NCI-H748 (cell line): ENCODE results near the gene DDX28.
"Not testable (repeated sequence)": the region's sequence is repeated elsewhere in the genome, so short reads cannot be mapped to it uniquely, and the experiment has no call there.

Experiments
- DNase-seq: peaks from one replicate; lab custom pipeline; 2025; ENCODE audit not compliant: unreplicated experiment; lab: John Stamatoyannopoulos, UW

DDX28 gene

DNA sequence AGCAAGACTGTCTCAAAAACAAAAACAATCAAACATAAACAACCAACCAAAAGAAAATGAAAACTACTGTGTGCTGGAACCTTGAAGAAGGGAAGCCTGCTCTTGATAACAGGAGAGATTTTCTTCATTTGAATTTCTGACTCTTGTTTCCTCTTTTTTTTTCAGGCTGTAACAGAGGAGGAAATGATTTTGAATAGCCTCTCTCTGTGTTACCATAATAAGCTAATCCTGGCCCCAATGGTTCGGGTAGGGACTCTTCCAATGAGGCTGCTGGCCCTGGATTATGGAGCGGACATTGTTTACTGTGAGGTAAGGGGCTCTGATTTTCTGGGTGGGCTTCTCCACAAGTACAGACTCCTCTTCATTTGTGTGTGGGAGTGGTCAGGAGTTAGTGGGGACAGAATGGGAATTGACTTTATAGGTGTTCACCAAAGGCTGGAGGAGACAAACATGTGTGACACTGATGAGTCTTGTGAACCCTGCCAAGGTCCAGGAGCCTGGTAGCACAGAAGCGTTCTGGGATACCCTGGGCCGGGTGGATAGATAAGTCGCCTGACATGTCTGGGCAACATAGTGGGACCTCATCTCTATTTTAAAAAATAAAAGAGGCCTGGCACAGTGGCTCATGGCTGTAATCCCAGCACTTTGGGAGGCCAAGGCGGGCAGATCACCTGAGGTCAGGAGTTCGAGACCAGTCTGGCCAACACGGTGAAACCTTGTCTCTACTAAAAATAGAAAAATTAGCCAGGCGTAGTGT is 15.0 kb upstream of the DDX28 start:
- no peak for DNase-seq

DNA sequence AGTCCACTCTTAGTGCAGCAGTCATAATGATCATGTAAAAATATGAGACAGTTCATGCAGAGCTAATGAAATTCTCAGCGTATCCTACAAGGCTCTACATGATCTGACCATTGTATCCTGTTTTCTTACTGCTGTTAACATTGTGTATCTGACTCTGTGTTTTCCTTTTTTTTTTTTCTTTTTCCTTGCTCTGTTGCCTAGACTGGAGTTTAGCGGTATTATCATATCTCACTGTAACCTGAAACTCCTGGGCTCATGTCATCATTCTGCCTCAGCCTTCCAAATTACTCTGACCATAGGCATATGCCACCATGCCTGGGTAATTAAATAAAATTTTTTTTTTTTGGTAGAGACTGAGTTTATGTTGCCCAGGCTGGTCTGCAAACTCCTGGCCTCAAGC is 12.2 kb upstream of the DDX28 start:
- DNase-seq = no peak

DNA sequence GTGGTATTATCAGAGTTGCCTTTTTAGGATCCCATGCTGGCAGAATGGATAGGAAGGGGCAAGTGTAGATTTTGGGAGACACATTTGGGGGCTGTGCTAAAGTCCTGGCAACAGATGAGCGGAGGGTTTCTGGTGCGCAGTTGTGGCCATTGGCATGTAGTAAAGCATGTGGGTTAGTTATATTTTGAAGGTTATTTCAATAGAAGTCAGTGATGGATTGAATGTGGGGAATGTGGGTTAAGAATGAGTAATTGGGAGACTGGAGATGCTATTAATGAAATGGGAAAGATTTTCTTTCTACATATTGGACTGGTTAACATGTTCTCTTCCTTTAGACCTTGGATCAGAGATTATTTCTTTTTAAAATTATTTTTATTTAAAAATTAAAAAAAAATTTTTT is 10.1 kb upstream of the DDX28 start:
- DNase-seq = no peak

DNA sequence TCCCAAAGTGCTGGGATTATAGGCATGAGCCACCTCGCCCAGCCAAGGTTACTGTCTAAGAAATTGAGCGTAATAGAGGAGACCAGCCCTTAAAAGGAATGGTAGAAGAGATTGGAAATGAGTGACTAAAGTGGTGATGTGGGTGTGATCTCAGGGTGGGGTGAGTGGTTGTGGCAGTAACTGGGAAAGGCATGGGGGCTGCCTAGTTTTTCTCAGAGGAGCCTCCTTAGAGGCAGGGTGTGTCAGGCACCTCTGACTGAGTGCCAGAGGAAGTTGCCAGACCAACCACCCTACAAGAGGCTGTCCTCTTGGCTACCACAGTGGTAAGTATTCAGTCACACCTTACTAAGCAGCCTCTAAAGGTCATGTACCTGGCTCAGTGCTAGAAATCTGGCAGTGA is 8.9 kb upstream of the DDX28 start:
- no peak for DNase-seq

DNA sequence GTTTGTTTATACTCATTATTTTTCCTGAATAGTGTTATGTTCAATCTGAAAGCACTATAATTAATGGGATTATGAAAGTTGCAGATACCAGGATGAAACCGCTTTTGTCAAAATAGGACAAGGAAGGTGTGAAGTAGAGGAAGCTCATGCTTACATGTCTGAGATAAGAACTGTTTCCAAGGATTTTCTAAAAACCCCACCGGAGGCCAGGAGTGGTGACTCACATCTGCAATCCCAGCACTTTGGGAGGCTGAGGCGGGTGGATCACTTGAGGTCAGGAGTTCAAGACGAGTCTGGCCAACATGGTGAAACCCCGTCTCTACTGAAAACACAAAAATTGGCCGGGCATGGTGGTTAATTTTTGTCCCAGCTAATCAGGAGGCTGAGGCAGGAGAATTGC is 7.1 kb upstream of the DDX28 start:
- not testable (repeated sequence) for DNase-seq

DNA sequence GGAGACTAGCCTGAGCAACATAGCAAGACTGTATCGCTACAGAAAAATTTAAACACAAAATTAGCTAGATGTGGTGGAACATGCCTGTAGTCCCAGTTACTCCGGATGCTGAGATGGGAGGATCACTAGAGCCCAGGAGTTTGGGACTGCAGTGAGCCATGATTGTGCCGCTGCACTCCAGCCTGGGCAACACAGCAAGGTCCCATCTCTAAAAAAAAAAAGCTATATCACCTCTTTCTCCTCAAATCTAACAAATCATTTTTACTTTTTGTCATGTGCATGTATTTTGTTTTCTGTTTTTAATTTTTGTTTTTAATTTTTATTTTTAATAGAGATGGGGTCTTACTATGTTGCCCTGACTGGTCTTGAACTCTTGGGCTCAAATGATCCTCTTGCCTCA is 6.0 kb upstream of the DDX28 start:
- DNase-seq = no peak

- DNase-seq = no peak
These were observed 729 bp downstream of the DDX28 start for GRCh38 chr16:68022278-68022727.

GRCh38 chr16:68021490-68021889 is 1.5 kb downstream of the DDX28 start:
- no peak for DNase-seq

DNA sequence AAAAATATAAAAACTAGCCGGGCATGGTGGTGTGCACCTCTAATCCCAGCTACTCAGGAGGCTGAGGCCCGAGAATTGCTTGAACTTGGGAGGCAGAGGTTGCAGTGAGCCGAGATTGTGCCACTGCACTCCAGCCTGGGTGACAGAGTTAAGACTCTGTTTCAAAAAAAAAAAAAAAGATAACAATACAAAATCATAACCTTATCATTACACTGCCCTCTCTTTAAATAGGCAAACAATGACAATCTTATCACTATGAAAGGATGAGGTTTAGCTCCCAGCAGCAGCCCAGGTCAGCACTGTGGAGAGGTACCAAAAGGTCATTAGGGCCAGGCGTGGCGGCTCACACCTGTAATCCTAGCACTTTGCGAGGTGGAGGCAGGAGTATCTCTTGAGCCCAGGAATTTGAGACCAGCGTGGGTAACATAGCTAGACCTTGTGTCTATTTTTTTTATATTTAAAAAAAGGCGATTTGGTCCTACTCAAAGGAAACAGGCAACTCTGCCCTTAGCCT is 3.8 kb downstream of the DDX28 start:
- no peak for DNase-seq

DNA sequence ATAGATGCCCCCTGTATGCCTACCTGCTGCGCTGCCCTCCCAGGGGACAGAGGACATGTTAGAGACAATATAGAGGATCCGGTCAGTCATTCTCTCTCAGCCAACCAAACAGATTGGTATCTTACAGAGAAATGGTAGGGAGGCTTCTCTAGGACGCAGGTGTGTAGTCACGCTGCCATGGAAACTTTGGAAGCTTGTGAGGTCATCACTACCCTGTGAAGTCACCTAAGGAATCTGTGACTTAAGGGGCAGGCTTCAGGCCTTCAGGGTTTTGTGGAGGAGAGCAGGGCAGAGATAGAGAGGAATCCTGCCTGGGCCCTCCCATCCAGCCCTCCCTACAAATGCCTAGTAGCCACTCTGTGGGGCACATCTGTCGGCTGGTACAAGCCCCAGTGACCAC is 7.4 kb downstream of the DDX28 start, which contains the start of gene DPEP2NB:
DPEP2NB (minus strand) TSS at position 231 of the 400 bp plus-strand sequence; CDS start at position 90, 141 bp downstream.
- no peak for DNase-seq

DNA sequence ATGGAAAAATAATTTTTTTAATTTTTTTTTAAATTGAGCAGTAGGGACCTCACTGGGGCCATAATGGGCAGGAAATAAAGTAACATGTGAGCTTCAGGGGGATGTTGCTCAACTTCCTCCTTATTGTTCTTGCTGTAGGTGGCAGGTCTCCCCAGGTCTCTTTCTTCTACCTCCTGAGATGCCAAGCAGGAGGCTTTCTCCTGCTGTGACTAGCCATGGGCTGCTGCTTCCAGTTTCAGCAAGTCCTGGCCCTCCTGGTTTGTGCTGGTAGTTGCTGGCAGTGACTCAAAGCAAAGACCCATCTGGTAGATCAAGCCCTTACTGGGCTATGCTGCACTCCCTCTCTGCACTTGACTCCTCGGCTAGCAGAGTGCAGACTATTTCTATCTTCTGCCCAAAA is 9.6 kb downstream of the DDX28 start:
- no peak for DNase-seq

DNA sequence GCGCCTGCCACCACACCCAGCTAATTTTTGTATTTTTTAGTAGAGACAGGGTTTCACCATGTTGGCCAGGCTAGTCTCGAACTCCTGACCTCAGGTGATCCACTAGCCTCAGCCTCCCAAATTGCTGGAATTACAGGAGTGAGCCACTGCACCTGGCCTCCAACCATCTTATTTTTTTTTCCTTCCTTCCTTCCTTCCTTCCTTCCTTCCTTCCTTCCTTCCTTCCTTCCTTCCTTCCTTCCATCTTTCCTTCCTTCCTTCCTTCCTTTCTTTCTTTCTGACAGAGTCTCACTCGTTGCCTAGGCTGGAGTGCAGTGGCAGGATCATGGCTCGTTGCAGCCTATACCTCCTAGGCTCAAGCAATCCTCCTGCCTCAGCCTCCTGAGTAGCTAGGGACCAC is 13.2 kb downstream of the DDX28 start:
- not testable (repeated sequence) for DNase-seq

GRCh38 chr16:68009157-68009735 is 13.8 kb downstream of the DDX28 start:
- DNase-seq = no peak

GRCh38 chr16:68005786-68006286 is 17.2 kb downstream of the DDX28 start:
- DNase-seq = no peak

- DNase-seq = no peak
These were observed 17.8 kb downstream of the DDX28 start for GRCh38 chr16:68005211-68005610.

DNA sequence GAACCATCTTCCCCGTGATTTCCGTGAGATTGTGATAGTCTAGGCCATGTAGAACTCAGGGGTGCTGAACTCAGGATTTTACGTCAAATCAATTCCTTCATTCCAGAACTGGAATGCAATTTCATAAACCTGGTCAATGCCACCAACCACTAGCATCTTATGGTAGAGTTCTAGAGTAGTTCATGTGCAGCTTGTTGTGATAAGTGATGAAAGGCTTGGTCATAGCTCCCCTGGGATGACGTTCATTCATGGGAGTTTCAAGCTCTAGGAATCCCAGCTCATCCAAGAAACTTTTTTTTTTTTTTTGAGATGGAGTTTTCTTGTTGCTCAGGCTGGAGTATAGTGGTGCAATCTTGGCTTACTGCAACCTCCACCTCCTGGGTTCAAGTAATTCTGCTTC is 20.0 kb downstream of the DDX28 start:
- DNase-seq = no peak

DNA sequence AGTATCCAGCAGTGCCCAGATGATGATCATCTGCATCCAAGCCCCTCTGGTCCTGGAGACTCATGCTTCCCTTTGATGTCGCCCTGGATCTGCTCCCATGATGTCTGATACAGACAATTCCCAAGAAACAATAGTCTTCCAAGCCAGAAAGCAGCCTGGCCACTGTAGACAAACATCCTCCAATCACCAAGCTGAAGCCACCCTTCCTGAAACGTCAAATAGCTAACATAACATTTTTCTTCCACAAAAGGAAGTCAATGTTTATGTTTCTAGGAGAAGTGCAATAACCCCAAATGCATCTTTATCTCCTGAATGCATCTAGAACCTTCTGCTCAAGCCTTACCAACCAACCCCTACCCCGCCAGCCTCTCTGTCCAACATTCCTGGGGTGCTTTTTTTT is 22.6 kb downstream of the DDX28 start:
- DNase-seq = no peak

DNA sequence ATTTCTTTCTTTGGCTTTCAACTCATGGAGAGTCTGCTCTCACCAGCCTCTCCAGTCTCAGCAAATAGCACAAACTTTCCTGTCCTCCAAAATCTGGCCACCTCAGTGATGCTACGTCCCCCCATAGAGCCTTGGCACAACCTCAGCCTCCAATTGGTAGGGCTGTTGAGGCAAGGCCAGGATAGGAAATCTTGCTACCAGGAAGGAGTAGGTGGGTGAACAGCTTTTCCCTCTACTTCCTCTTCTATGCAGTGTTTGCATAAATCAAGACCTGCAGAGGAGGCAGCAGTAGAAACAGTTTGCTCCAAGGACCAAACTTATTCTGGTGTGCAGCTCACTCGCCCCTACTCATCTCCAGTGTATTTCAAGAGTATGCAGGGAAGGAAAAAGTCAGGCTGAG is 23.0 kb downstream of the DDX28 start:
- DNase-seq = no peak

GRCh38 chr16:67998779-67999688 is 24.0 kb downstream of the DDX28 start, which contains the start of gene DPEP2:
Gene DPEP2, minus strand, starts transcription at chr16:67999484. Its CDS starts 6,272 bp downstream, at chr16:67993212.
- not testable (repeated sequence) for DNase-seq

- DNase-seq = not testable (repeated sequence)
These were observed 24.7 kb downstream of the DDX28 start for GRCh38 chr16:67998231-67998778.

DNA sequence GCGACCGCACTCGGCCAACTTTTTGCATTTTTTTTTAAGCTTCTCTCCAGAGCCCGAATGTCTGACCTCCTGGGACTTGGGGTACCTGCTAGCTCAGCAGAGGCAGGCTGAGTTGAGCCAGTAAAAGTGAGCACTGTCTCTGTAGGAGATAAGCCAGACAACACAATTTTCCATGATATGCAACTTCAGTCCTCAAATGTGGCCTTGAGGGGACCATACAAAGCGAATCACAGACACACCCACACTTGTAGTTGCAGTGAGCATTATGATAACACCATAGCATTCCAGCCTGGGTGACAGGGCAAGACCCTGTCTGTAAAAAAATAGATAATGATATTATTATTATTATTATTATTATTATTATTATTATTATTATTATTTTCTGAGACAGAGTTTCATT is 26.4 kb downstream of the DDX28 start:
- DNase-seq = no peak
